NB4 (cell line): ENCODE results near the gene UROC1.

ENCODE experiments used
- CTCF ChIP-seq: IDR thresholded peaks from one replicate; pipeline ENCODE4 v1.5.1; 2012; ENCODE audit warnings: low read depth, low read length
- MAX ChIP-seq: IDR thresholded peaks from 2 replicates; pipeline ENCODE4 v1.6.1; 2011; ENCODE audit warnings: low read depth, low read length
- MYC ChIP-seq: IDR thresholded peaks from 2 replicates; pipeline ENCODE4 v1.6.1; 2011; ENCODE audit warnings: low read depth, low read length
- POLR2A ChIP-seq: IDR thresholded peaks from 2 replicates; pipeline ENCODE4 v1.6.1; 2011; ENCODE audit warnings: mild to moderate bottlenecking; ENCODE audit not compliant: insufficient read length; ENCODE audit errors: extremely low read depth

GRCh38 chr3:126538316-126538715 is 20.7 kb upstream of the UROC1 start:
- no peak for TF ChIP-seq CTCF
- no peak for TF ChIP-seq MAX
- TF ChIP-seq POLR2A = no peak
- no peak for TF ChIP-seq MYC
